Stimulated activated CD8-positive, alpha-beta memory T cell treated with anti-CD3 and anti-CD28 coated beads, Interleukin-7, amount 100 ng/mL, for 24 hours (primary cell): ENCODE results near the gene MUSTN1.

Experiments
- DNase-seq: peaks from one replicate; pipeline ENCODE4 v3.0.0-alpha.2; 2020; ENCODE audit warnings: low read depth

The MUSTN1 gene

GRCh38 chr3:52800079-52800478 is 34.7 kb downstream of the MUSTN1 start:
- no peak for DNase-seq

- DNase-seq = no peak
Measured at GRCh38 chr3:52798978-52799476, 35.8 kb downstream of the MUSTN1 start.

- DNase-seq = no peak
Measured at GRCh38 chr3:52798376-52798977, 36.3 kb downstream of the MUSTN1 start.

GRCh38 chr3:52796411-52796810 is 38.4 kb downstream of the MUSTN1 start:
- no peak for DNase-seq

GRCh38 chr3:52795298-52795900 is 39.4 kb downstream of the MUSTN1 start:
- DNase-seq = no peak

GRCh38 chr3:52794612-52795099 is 40.2 kb downstream of the MUSTN1 start, which contains the start of gene ITIH3:
TSS of gene ITIH3 (plus strand) at chr3:52794796. CDS start at chr3:52794804, 8 bp downstream.
- no peak for DNase-seq

- DNase-seq = no peak
Measured at GRCh38 chr3:52793702-52794611, 40.9 kb downstream of the MUSTN1 start.

- no peak for DNase-seq
Measured at GRCh38 chr3:52792961-52793695, 41.7 kb downstream of the MUSTN1 start.

GRCh38 chr3:52792413-52792812 is 42.4 kb downstream of the MUSTN1 start:
- no peak for DNase-seq

GRCh38 chr3:52791928-52792327 is 42.9 kb downstream of the MUSTN1 start:
- no peak for DNase-seq

GRCh38 chr3:52791366-52791765 is 43.5 kb downstream of the MUSTN1 start:
- no peak for DNase-seq

- DNase-seq = no peak
Measured at GRCh38 chr3:52790741-52791140, 44.1 kb downstream of the MUSTN1 start.

GRCh38 chr3:52790337-52790736 is 44.5 kb downstream of the MUSTN1 start:
- no peak for DNase-seq

GRCh38 chr3:52789746-52790040 is 45.1 kb downstream of the MUSTN1 start:
- DNase-seq = no peak

GRCh38 chr3:52788890-52789745 is 45.7 kb downstream of the MUSTN1 start:
- DNase-seq = no peak

- no peak for DNase-seq
Measured at GRCh38 chr3:52787672-52788625, 46.9 kb downstream of the MUSTN1 start.

- DNase-seq = no peak
Measured at GRCh38 chr3:52787246-52787645, 47.6 kb downstream of the MUSTN1 start.

- no peak for DNase-seq
Measured at GRCh38 chr3:52786330-52787215, 48.2 kb downstream of the MUSTN1 start.
